NK-92 treated with Interleukin-12 subunit alpha and Interleukin-12 subunit beta, amount 100 ng/mL, for 24 hours (cell line): ENCODE data around the gene ATP11A.
"Not testable (repeated sequence)": the region's sequence is repeated elsewhere in the genome, so short reads cannot be mapped to it uniquely, and the experiment has no call there.

Source experiments
- DNase-seq: peaks from one replicate; lab custom pipeline; 2025; lab: John Stamatoyannopoulos, UW

ATP11A gene

GRCh38 chr13:112865478-112865877 is 175.6 kb downstream of the ATP11A start:
- not testable (repeated sequence) for DNase-seq

- DNase-seq, result no peak
These were observed 177.5 kb downstream of the ATP11A start for GRCh38 chr13:112867301-112867711.

GRCh38 chr13:112868308-112868707 is 178.5 kb downstream of the ATP11A start:
- DNase-seq, result no peak

- DNase-seq, result no peak
These were observed 179.6 kb downstream of the ATP11A start for GRCh38 chr13:112869202-112870050.

GRCh38 chr13:112870051-112870331 is 180.2 kb downstream of the ATP11A start:
- DNase-seq, result no peak

- DNase-seq, result no peak
These were observed 181.0 kb downstream of the ATP11A start for GRCh38 chr13:112870737-112871287.

GRCh38 chr13:112871742-112872141 is 181.9 kb downstream of the ATP11A start:
- no peak for DNase-seq

- not testable (repeated sequence) for DNase-seq
These were observed 183.1 kb downstream of the ATP11A start for GRCh38 chr13:112872657-112873631.

GRCh38 chr13:112873851-112874750 is 184.3 kb downstream of the ATP11A start:
- DNase-seq, result no peak

GRCh38 chr13:112874751-112875300 is 185.0 kb downstream of the ATP11A start:
- no peak for DNase-seq

- DNase-seq, result no peak
These were observed 185.8 kb downstream of the ATP11A start for GRCh38 chr13:112875627-112876026.

GRCh38 chr13:112876305-112877000 is 186.6 kb downstream of the ATP11A start:
- DNase-seq, result no peak

- no peak for DNase-seq
These were observed 187.2 kb downstream of the ATP11A start for GRCh38 chr13:112877066-112877465.

GRCh38 chr13:112877539-112877938 is 187.7 kb downstream of the ATP11A start:
- DNase-seq, result no peak

- no peak for DNase-seq
These were observed 188.4 kb downstream of the ATP11A start for GRCh38 chr13:112877976-112878955.

GRCh38 chr13:112879283-112879833 is 189.5 kb downstream of the ATP11A start:
- DNase-seq, result no peak

- DNase-seq, result no peak
These were observed 190.4 kb downstream of the ATP11A start for GRCh38 chr13:112880221-112880641.

- DNase-seq, result no peak
These were observed 191.2 kb downstream of the ATP11A start for GRCh38 chr13:112880976-112881540.
